PFSK-1 (cell line): Measurements from ENCODE around the gene KMT2C.

Experiments
- FOXP2 ChIP-seq: optimal IDR thresholded peaks from 2 replicates; pipeline ENCODE3; 2011; ENCODE audit warnings: borderline replicate concordance, control low read depth, inconsistent platforms; ENCODE audit not compliant: insufficient read depth; ENCODE audit errors: extremely low read length, extremely low read depth
- POLR2AphosphoS5 ChIP-seq: IDR thresholded peaks from 2 replicates; pipeline ENCODE4 v1.6.1; 2012; ENCODE audit warnings: low read depth, mild to moderate bottlenecking, control low read depth, low read length, moderate library complexity
- SIN3A ChIP-seq: IDR thresholded peaks from 2 replicates; pipeline ENCODE4 v1.6.1; 2012; ENCODE audit warnings: mild to moderate bottlenecking, low read length, moderate library complexity, borderline replicate concordance; ENCODE audit not compliant: insufficient read depth
- TAF1 ChIP-seq: IDR thresholded peaks from 2 replicates; pipeline ENCODE4 v1.6.1; 2012; ENCODE audit warnings: low read length, control low read depth, borderline replicate concordance; ENCODE audit not compliant: insufficient read depth
- TF ChIP-seq, protein P1 (sequence below), 2 experiments: IDR thresholded peaks; 2 replicates each; pipeline versions ENCODE4 v1.6.1 to v1.8.0; 2011 to 2012; ENCODE audit warnings: low read depth in 2 of 2, low read length in 2 of 2, control low read depth in 1 of 2, inconsistent platforms in 1 of 2, mild to moderate bottlenecking in 1 of 2, moderate library complexity in 1 of 2; ENCODE audit not compliant: insufficient read depth in 1 of 2

KMT2C gene

DNA sequence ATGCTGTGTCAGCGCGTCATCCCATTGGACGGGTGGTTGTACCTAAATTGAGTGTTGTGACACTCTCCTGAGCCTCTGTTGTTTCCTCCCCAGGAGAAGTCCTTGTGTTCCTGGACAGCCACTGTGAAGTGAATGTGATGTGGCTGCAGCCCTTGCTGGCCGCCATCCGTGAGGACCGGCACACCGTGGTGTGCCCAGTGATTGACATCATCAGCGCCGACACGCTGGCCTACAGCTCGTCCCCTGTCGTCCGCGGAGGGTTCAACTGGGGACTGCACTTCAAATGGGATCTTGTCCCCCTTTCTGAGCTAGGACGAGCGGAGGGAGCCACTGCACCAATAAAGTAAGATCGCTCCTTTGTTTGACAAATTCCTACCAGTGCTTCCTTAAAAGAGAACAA lies 327.9 kb downstream of the KMT2C start:
- TF ChIP-seq FOXP2 = no peak
- no peak for TF ChIP-seq SIN3A

- TF ChIP-seq, protein P1, sequence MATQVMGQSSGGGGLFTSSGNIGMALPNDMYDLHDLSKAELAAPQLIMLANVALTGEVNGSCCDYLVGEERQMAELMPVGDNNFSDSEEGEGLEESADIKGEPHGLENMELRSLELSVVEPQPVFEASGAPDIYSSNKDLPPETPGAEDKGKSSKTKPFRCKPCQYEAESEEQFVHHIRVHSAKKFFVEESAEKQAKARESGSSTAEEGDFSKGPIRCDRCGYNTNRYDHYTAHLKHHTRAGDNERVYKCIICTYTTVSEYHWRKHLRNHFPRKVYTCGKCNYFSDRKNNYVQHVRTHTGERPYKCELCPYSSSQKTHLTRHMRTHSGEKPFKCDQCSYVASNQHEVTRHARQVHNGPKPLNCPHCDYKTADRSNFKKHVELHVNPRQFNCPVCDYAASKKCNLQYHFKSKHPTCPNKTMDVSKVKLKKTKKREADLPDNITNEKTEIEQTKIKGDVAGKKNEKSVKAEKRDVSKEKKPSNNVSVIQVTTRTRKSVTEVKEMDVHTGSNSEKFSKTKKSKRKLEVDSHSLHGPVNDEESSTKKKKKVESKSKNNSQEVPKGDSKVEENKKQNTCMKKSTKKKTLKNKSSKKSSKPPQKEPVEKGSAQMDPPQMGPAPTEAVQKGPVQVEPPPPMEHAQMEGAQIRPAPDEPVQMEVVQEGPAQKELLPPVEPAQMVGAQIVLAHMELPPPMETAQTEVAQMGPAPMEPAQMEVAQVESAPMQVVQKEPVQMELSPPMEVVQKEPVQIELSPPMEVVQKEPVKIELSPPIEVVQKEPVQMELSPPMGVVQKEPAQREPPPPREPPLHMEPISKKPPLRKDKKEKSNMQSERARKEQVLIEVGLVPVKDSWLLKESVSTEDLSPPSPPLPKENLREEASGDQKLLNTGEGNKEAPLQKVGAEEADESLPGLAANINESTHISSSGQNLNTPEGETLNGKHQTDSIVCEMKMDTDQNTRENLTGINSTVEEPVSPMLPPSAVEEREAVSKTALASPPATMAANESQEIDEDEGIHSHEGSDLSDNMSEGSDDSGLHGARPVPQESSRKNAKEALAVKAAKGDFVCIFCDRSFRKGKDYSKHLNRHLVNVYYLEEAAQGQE (IDR thresholded peaks at IDR 0.05; ENCODE audit: insufficient read depth in 1 of 2, low read depth in 2 of 2, low read length in 2 of 2) = no peak
- TF ChIP-seq POLR2AphosphoS5 (no peak), FOXP2 (no peak), SIN3A (no peak), TAF1 (no peak)
These were observed 328.8 kb downstream of the KMT2C start for GRCh38 chr7:152106990-152107389.

DNA sequence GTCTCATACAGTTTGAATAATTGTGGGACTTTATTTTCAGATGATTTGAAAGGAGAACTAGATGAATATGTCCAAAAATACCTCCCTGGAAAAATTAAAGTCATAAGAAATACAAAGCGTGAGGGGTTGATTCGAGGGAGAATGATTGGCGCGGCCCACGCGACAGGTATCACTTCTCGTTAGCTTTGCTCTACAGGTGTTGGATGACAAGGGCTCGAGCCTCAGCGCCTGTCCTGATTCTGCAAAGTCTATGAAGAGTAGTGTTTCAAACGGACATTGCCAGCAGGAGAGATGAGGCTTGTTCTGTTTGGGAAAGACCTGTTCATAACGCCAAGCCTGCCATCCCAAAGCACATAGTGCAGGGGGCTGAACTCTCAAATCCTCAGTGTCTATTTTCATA lies 330.6 kb downstream of the KMT2C start:
- no peak for TF ChIP-seq TAF1

- no peak for TF ChIP-seq SIN3A
These were observed 332.1 kb downstream of the KMT2C start for GRCh38 chr7:152103691-152104090.

- TF ChIP-seq POLR2AphosphoS5 (no peak), TAF1 (no peak), SIN3A (no peak), FOXP2 (no peak)
- TF ChIP-seq, protein P1 (IDR thresholded peaks at IDR 0.05; ENCODE audit: insufficient read depth in 1 of 2, low read depth in 2 of 2, low read length in 2 of 2) = no peak
These were observed 332.7 kb downstream of the KMT2C start for GRCh38 chr7:152103066-152103465.

DNA sequence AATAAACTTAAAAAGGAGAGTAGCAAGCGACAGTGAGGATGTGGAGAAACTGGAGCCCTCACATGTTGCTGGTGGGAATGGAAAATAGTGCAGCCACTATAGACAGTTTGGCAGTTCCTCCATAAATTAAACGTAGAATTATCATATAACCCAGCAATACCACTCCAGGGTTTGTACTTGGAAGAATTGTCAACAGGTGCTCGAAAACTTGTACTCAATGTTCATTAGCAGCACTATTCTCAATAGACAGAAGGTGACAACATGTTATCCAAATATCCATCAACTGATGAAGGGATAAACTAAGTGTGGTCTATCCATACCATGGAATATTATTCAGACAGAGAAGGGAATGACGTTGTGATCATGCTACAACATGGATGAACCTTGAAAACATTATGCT lies 338.5 kb downstream of the KMT2C start:
- TF ChIP-seq, protein P1 (IDR thresholded peaks at IDR 0.05; ENCODE audit: insufficient read depth in 1 of 2, low read depth in 2 of 2, low read length in 2 of 2) = no peak
- TF ChIP-seq TAF1 (no peak), FOXP2 (no peak), SIN3A (no peak), POLR2AphosphoS5 (no peak)

- TF ChIP-seq, protein P1 (IDR thresholded peaks at IDR 0.05; ENCODE audit: insufficient read depth in 1 of 2, low read depth in 2 of 2, low read length in 2 of 2) = no peak
- TF ChIP-seq SIN3A (no peak), TAF1 (no peak), POLR2AphosphoS5 (no peak), FOXP2 (no peak)
These were observed 340.0 kb downstream of the KMT2C start for GRCh38 chr7:152095771-152096170.
